Mesothelial cell of epicardium (in vitro differentiated cells): ENCODE measurements around the gene PLXNC1. TPM values are rescaled to one million over a fixed set of nuclear protein-coding genes. Genes with fewer than 3 reads are reported as not detected.
A peak's percentile ranks its signal among the peaks of the same experiment; 100 is the strongest.

Experiments
- DNase-seq, 2 experiments: peaks; one replicate each; pipeline ENCODE4 v3.0.0; 2021; ENCODE audit warnings: low spot score in 2 of 2; ENCODE audit not compliant: unreplicated experiment in 2 of 2
- H3K27ac Mint-ChIP-seq: 2 replicates; pipeline ENCODE4 v1.8.0; 2021; ENCODE audit warnings: mixed read lengths
- H3K27me3 Mint-ChIP-seq: 2 replicates; pipeline ENCODE4 v1.8.0; 2021; ENCODE audit warnings: low read depth, mixed read lengths
- H3K36me3 Mint-ChIP-seq: 2 replicates; pipeline ENCODE4 v1.8.0; 2021; ENCODE audit warnings: mixed read lengths
- H3K4me1 Mint-ChIP-seq: 2 replicates; pipeline ENCODE4 v1.8.0; 2021; ENCODE audit warnings: mixed read lengths
- H3K4me3 Mint-ChIP-seq: 2 replicates; pipeline ENCODE4 v1.8.0; 2021; ENCODE audit warnings: mild to moderate bottlenecking, moderate library complexity, mixed read lengths
- H3K9me3 Mint-ChIP-seq: 2 replicates; pipeline ENCODE4 v1.8.0; 2021; ENCODE audit warnings: mixed read lengths
- CTCF ChIP-seq: fragments of 200-600 bp; sonication (generic); IDR thresholded peaks from one replicate; pipeline ENCODE4 v1.5.0; 2021; ENCODE audit warnings: antibody characterized with exemption; ENCODE audit not compliant: unreplicated experiment
- total RNA-seq: library from RNA; stranded (reverse); gene quantifications from 3 replicates; pipeline ENCODE4 v1.2.1, GENCODE V29; 2021

PLXNC1 gene
- total RNA-seq, 1 donor from 2014 or later = 3.4 TPM

- peak overlapping the region; percentile 98 for H3K27ac Mint-ChIP-seq
- no peaks in the 10 kb centered on the region for H3K9me3 Mint-ChIP-seq
- peaks cover under 1% of the 10 kb centered on the region for H3K27me3 Mint-ChIP-seq
- H3K4me1 Mint-ChIP-seq = peaks cover 51% of the 10 kb centered on the region
- TF ChIP-seq CTCF = no peak
- no peaks in the 10 kb centered on the region for H3K36me3 Mint-ChIP-seq
- DNase-seq = no peak
- H3K4me3 Mint-ChIP-seq = no peak overlapping the region
These were observed 112.3 kb downstream of the PLXNC1 start for GRCh38 chr12:94260717-94261116.

GRCh38 chr12:94261119-94261518 is 112.7 kb downstream of the PLXNC1 start:
- TF ChIP-seq CTCF = no peak
- no peak for DNase-seq
- H3K9me3 Mint-ChIP-seq = no peaks in the 10 kb centered on the region
- peak overlapping the region; percentile 98 for H3K27ac Mint-ChIP-seq
- H3K4me1 Mint-ChIP-seq = peaks cover 55% of the 10 kb centered on the region
- no peaks in the 10 kb centered on the region for H3K36me3 Mint-ChIP-seq
- H3K27me3 Mint-ChIP-seq = peaks cover 5% of the 10 kb centered on the region
- H3K4me3 Mint-ChIP-seq = no peak overlapping the region

DNA sequence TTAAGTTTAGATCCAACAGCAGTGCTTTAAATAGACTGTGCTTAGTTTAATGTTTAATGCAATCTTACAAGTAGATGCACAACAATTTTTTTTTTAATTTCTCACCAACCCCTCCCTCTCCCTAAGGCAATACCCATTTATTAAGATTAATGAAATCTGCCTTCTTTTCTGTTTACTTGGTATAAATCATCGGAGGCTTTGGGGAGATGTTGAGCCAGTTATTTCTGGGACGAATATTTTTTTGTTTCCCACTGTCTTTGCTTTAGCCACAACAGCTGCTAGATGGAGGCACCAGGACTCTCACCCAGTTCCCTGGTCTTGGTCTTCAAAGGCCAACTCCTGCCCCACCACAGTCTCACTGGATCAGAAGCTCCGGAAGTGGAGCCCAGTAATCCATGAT is 113.4 kb downstream of the PLXNC1 start:
- Mint-ChIP-seq H3K4me1 (peaks cover 56% of the 10 kb centered on the region), H3K9me3 (no peaks in the 10 kb centered on the region)

GRCh38 chr12:94262228-94263010 is 114.0 kb downstream of the PLXNC1 start:
- H3K4me1 Mint-ChIP-seq = peaks cover 60% of the 10 kb centered on the region
- peaks cover 5% of the 10 kb centered on the region for H3K27me3 Mint-ChIP-seq
- H3K4me3 Mint-ChIP-seq = peak overlapping the region; percentile 58
- H3K27ac Mint-ChIP-seq = peak overlapping the region; percentile 98
- H3K36me3 Mint-ChIP-seq = no peaks in the 10 kb centered on the region
- DNase-seq = peak; percentile 39 to 72
- no peak for TF ChIP-seq CTCF
- no peaks in the 10 kb centered on the region for H3K9me3 Mint-ChIP-seq

More for the DNA sequence above, 113.4 kb downstream of the PLXNC1 start:
- TF ChIP-seq CTCF = no peak
- Mint-ChIP-seq H3K27me3 (peaks cover 5% of the 10 kb centered on the region), H3K4me3 (peak overlapping the region; percentile 58), H3K36me3 (no peaks in the 10 kb centered on the region), H3K27ac (peak overlapping the region; percentile 98)
- DNase-seq = no peak

DNA sequence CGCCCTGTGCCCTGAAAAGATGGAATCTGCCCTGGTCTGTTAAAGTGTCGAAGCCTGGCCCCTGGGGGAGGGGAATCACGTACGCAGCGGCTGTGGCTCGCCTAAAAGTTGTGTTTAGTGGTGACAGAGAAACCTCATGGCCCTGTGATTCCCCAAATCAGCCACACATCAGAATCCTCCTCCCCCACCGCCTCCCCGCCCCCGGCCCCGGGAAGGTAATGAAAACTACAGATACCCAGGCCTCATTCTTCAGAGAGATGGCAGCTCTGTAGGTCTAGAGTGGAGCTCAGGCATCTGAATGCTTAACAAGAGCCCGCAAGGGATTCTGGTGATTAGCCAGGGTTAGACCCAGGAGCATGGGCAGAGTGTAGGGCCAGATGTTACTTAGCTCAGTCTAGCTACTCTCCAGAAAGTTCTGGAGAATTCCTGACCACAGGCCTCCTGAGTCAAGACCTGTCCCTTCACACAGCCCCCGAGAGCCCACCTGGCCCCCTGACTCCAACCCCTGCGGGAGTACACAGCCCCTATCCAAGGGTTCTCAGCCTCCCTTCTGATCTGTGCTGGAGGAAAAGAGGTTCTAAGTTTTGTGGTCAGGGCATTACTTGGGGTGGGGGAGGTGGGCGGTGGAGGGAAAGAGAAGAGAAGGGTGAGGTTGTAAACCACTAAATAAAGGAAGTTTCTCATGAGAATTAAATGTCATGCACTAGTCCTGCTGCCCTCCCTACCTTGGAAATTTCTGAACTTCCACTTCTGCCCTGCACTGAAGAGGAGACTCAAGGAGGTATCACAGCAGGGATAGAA is 114.8 kb downstream of the PLXNC1 start:
- TF ChIP-seq CTCF = no peak
- Mint-ChIP-seq H3K9me3 (no peaks in the 10 kb centered on the region), H3K27me3 (peaks cover 6% of the 10 kb centered on the region), H3K4me3 (peak overlapping the region; percentile 6), H3K36me3 (no peaks in the 10 kb centered on the region), H3K4me1 (peaks cover 68% of the 10 kb centered on the region), H3K27ac (peak overlapping the region; percentile 98)
- peak in 1 of 2 experiments; percentile 21 for DNase-seq
